Measurements from ENCODE around the gene IKBIP. TPM values are rescaled to one million over a fixed set of nuclear protein-coding genes. Genes with fewer than 3 reads are reported as not detected.
"Not testable (repeated sequence)": the region's sequence is repeated elsewhere in the genome, so short reads cannot be mapped to it uniquely, and the experiment has no call there.

Gene IKBIP
- total RNA-seq, 2 experiments from 2014 or later, result 14.5 to 16.8 TPM

DNA sequence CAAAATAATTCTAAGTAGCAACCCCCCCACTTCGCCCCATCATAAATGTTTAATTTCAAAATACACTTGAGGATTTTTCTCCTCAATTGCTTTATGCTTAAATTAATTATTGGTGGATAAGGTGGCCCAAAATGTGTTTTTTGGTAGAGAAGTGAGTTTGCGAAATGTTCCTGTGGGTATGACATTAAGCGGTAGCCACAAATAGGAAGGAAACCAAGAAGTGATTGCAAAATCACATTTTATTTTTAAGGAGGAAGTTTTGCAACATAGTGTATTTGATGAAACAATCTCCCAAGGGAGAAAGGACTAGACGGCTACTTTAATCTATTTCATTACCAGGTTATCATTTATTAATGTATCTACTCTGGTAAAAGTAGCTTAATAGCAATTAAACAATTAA lies 25.6 kb downstream of the IKBIP start:
- Mint-ChIP-seq H3K27me3 (ENCODE audit: low read depth) (no peaks in the 10 kb centered on the region), H3K36me3 (ENCODE audit: low read depth) (no peaks in the 10 kb centered on the region), H3K27ac (no peak overlapping the region), H3K9me3 (no peaks in the 10 kb centered on the region), H3K4me1 (ENCODE audit: low read depth) (no peaks in the 10 kb centered on the region), H3K4me3 (no peak overlapping the region)
- no peak for DNase-seq
- CTCF ChIA-PET, result interaction anchor here (0.7 kb wide), 1 partner anchor 12 kb away, joined by 4 read pairs; no protein-coding TSS in a partner anchor
- intact Hi-C loops (cut with micrococcal nuclease), result no loop called here

DNA sequence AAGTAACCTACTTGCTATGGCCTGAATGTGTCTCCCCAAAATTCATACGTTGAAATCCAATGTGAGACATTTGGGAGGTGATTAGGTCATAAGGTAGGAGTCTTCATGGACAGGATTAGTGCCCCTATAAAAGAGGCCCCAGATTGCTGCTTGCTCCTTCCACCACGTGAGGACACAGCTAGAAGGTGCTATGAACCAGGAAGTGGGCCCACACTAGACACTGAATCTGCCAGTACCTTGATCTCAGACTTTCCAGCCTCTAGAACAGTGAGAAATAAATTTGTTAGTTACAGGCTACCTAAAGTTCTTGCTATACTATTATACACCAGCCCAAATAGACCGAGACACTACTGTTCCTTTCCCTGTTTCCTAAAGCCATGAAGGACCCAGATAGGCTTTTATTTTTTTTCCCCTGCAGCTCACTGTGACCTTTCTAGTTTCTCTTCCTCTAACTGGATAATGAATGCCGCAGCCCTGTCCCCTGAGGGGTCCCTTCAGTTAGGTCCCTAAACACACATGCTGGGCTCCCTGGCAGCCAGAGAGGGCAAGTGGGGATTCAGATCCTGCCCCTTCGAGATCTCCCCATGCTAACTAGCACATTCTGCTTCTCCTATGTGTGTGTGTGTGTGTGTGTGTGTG lies 31.8 kb downstream of the IKBIP start:
- peaks cover 2% of the 10 kb centered on the region for H3K4me1 Mint-ChIP-seq (ENCODE audit: low read depth)
- no peak overlapping the region for H3K4me3 Mint-ChIP-seq
- no peak overlapping the region for H3K27ac Mint-ChIP-seq
- H3K9me3 Mint-ChIP-seq, result no peaks in the 10 kb centered on the region
- CTCF ChIA-PET, result no interaction called here
- no peaks in the 10 kb centered on the region for H3K36me3 Mint-ChIP-seq (ENCODE audit: low read depth)
- H3K27me3 Mint-ChIP-seq (ENCODE audit: low read depth), result no peaks in the 10 kb centered on the region
- no peak for DNase-seq
- intact Hi-C loops (cut with micrococcal nuclease), result no loop called here

DNA sequence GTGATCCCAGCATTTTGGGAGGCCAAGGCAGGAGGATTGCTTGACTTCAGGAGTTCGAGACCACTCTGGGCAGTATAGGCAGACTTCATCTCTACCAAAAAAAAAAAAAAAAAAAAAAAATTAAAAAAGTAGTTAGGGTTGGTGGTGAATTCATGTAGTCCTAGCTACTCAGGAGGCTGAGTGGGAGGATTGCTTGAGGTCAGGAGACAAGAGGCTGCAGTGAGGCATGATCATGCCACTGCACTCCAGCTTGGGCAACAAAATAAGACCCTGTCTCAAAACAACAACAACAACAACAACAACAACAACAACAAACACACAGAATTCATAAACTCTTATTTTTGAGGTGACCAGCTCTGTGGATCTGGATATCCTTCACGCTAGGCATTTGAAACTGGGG lies 34.0 kb downstream of the IKBIP start:
- CTCF ChIA-PET, result interaction anchor here (0.6 to 0.8 kb wide), 3 partner anchors 10 to 214 kb away, joined by 3 to 5 read pairs (median 4); no protein-coding TSS in a partner anchor
- H3K27ac Mint-ChIP-seq, result no peak overlapping the region
- DNase-seq, result no peak
- H3K36me3 Mint-ChIP-seq (ENCODE audit: low read depth), result no peaks in the 10 kb centered on the region
- peaks cover 7% of the 10 kb centered on the region for H3K4me1 Mint-ChIP-seq (ENCODE audit: low read depth)
- no peaks in the 10 kb centered on the region for H3K9me3 Mint-ChIP-seq
- no peak overlapping the region for H3K4me3 Mint-ChIP-seq
- H3K27me3 Mint-ChIP-seq (ENCODE audit: low read depth), result no peaks in the 10 kb centered on the region
- intact Hi-C loops (cut with micrococcal nuclease), result no loop called here

DNA sequence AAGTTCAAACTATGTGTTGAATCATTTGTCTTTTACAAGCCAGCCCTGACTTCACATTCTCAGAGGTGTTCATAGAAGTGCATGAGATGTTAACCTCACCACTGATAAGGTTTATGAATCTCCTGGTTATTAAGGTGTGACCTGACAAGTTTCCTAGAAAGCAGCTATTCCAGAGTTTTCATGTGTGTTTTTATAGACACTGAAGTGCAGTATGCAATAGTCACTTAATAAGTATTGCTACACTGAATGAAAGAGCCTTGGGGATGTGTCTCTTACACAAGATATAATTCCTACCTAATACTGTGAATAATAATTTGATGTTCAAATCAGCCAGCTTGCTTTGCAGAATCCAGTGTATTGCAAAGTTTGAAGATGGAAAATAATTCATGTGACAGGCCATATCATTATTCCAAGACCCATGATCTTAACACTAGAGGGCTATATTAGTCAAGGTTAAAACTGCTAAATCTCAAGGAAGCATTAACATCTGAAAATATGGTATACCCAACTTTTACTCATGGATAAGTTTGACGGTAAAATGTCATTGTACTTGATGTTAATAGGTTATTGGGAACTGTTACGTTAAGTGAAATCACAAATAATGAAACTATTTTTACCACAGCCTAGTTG lies 38.1 kb downstream of the IKBIP start:
- intact Hi-C loops (cut with micrococcal nuclease), result loop anchor here (2.0 kb wide), 1 partner anchor 46 kb away; no protein-coding TSS in a partner anchor
- no peak overlapping the region for H3K27ac Mint-ChIP-seq
- CTCF ChIA-PET, result interaction anchor here (0.6 to 1.7 kb wide), 6 partner anchors 10 to 391 kb away, joined by 3 to 4 read pairs (median 3); no protein-coding TSS in a partner anchor

GRCh38 chr12:98601924-98602323 lies 42.7 kb downstream of the IKBIP start:
- intact Hi-C loops (cut with micrococcal nuclease), result no loop called here
- H3K27me3 Mint-ChIP-seq (ENCODE audit: low read depth), result no peaks in the 10 kb centered on the region
- peaks cover 43% of the 10 kb centered on the region for H3K36me3 Mint-ChIP-seq (ENCODE audit: low read depth)
- H3K4me3 Mint-ChIP-seq, result no peak overlapping the region
- no peak overlapping the region for H3K27ac Mint-ChIP-seq
- H3K9me3 Mint-ChIP-seq, result no peaks in the 10 kb centered on the region
- CTCF ChIA-PET, result interaction anchor here (0.6 to 0.7 kb wide), 2 partner anchors 35 to 38 kb away, joined by 3 read pairs; no protein-coding TSS in a partner anchor
- peaks cover 3% of the 10 kb centered on the region for H3K4me1 Mint-ChIP-seq (ENCODE audit: low read depth)
- no peak for DNase-seq

More for the DNA sequence above, 38.1 kb downstream of the IKBIP start:
- peaks cover 17% of the 10 kb centered on the region for H3K36me3 Mint-ChIP-seq (ENCODE audit: low read depth)
- DNase-seq, result no peak
- H3K4me1 Mint-ChIP-seq (ENCODE audit: low read depth), result peaks cover 6% of the 10 kb centered on the region
- no peaks in the 10 kb centered on the region for H3K9me3 Mint-ChIP-seq
- H3K27me3 Mint-ChIP-seq (ENCODE audit: low read depth), result no peaks in the 10 kb centered on the region
- H3K4me3 Mint-ChIP-seq, result no peak overlapping the region

GRCh38 chr12:98597313-98597712 lies 47.3 kb downstream of the IKBIP start:
- Mint-ChIP-seq H3K36me3 (ENCODE audit: low read depth) (peaks cover 55% of the 10 kb centered on the region), H3K4me1 (ENCODE audit: low read depth) (peaks cover 22% of the 10 kb centered on the region), H3K27ac (peak overlapping the region; percentile 59)
- DNase-seq; intact Hi-C loops (cut with micrococcal nuclease); H3K9me3 Mint-ChIP-seq; H3K4me3 Mint-ChIP-seq; H3K27me3 Mint-ChIP-seq (ENCODE audit: low read depth): not testable (repeated sequence)
- CTCF ChIA-PET, result interaction anchor here (0.6 to 4.7 kb wide), 3 partner anchors 28 to 128 kb away, joined by 3 to 27 read pairs (median 4); no protein-coding TSS in a partner anchor

GRCh38 chr12:98595243-98595988 lies 49.2 kb downstream of the IKBIP start:
- peak overlapping the region; percentile 96 for H3K27ac Mint-ChIP-seq
- peak; percentile 52 for DNase-seq
- H3K9me3 Mint-ChIP-seq, result no peaks in the 10 kb centered on the region
- peaks cover 22% of the 10 kb centered on the region for H3K4me1 Mint-ChIP-seq (ENCODE audit: low read depth)
- CTCF ChIA-PET, result interaction anchor here (1.1 to 4.7 kb wide), 2 partner anchors 29 to 49 kb away, joined by 4 to 27 read pairs; no protein-coding TSS in a partner anchor
- peak overlapping the region; percentile 93 for H3K4me3 Mint-ChIP-seq
- H3K36me3 Mint-ChIP-seq (ENCODE audit: low read depth), result peaks cover 48% of the 10 kb centered on the region
- H3K27me3 Mint-ChIP-seq (ENCODE audit: low read depth), result no peaks in the 10 kb centered on the region
- intact Hi-C loops (cut with micrococcal nuclease), result no loop called here

DNA sequence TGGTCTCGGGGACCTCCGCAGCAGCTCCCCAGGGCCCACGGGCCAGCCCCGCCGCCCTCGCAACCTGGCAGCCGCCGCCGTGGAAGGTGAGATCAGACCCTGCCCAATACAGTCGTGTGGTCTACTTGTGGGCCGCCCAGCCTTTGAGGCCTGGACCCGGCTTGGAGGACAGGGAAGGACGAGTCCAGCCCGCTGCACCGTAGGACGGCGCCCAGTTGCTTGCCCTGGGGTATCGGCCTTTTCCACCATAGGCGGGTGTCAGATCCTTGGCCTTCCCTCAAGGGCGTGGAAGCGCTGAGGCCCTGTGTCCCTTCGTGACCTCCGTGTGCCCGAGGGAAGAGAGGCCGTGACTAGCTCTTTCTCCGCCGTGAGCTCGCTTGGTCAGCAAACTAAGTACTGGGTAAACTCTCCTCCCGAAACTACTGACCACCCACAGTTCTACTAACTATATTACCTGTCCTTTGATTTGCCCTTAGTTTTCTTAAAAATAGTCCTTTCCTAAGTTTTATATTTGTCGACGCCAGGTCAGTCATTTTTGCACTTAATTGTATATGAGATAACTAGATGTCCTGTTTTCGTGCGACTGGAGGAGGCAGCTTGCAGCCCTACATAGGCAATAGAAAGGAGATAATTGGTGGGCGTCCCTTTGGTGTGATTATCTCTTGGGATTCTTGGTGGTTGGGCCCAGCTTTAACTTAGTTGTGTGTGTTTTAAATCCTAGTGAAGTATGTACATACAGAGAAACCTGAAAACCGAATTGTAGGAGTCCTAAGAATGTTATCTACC lies 50.3 kb downstream of the IKBIP start:
- peak overlapping the region; percentile 93 for H3K4me3 Mint-ChIP-seq
- H3K9me3 Mint-ChIP-seq, result no peaks in the 10 kb centered on the region
- H3K4me1 Mint-ChIP-seq (ENCODE audit: low read depth), result peaks cover 22% of the 10 kb centered on the region
- peak overlapping the region; percentile 96 for H3K27ac Mint-ChIP-seq
- no peak for DNase-seq
- no peaks in the 10 kb centered on the region for H3K27me3 Mint-ChIP-seq (ENCODE audit: low read depth)
- H3K36me3 Mint-ChIP-seq (ENCODE audit: low read depth), result peaks cover 42% of the 10 kb centered on the region
- intact Hi-C loops (cut with micrococcal nuclease), result loop anchor here (5.0 kb wide), 2 partner anchors 62 to 148 kb away; no protein-coding TSS in a partner anchor
- CTCF ChIA-PET, result interaction anchor here (0.6 to 4.7 kb wide), 3 partner anchors 27 to 162 kb away, joined by 4 to 27 read pairs (median 11); no protein-coding TSS in a partner anchor

DNA sequence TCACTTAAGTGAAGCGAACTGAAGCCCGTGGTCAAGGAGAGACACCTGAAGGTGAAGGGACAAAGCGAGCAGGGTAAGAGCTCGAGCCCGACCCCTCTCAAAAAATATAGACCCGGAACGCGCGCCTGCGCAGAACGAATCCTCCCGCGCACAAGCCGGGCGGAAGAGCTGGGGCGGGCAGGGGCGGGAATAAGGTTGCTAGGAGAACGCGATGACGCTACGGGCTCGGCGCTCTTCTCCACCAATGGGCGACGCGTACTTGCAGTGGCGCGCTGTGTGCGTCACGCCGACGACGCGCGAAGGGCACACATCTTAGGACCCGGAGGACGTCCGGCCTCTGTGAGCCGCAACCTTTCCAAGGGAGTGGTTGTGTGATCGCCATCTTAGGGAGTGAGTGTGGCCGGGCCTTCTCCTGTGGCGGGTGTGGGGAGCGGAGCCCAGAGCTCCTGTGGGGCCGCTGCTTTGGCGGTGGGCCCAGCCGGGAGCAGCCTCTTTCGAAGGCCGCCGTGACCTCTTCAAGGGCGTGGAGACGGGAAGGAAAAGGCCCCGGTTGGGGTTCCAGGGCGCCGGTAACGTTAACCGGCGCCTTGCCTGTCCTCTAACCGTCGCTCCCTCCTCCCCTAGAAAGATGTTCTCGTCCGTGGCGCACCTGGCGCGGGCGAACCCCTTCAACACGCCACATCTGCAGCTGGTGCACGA lies 51.1 kb downstream of the IKBIP start, which contains the start of gene SLC25A3:
Gene SLC25A3 (plus strand): TSS at position 336 of the 699 bp plus-strand sequence. CDS start 293 bp downstream, at position 629.
- Mint-ChIP-seq H3K9me3 (no peaks in the 10 kb centered on the region), H3K36me3 (ENCODE audit: low read depth) (peaks cover 37% of the 10 kb centered on the region), H3K27me3 (ENCODE audit: low read depth) (no peaks in the 10 kb centered on the region), H3K4me1 (ENCODE audit: low read depth) (peaks cover 22% of the 10 kb centered on the region), H3K27ac (peak within 1 kb of the TSS; percentile 96), H3K4me3 (peak within 1 kb of the TSS; percentile 93)
- DNase-seq, result peak; percentile 94
- CTCF ChIA-PET, result interaction anchor here (0.8 to 4.7 kb wide), 6 partner anchors 27 to 61 kb away, joined by 3 to 27 read pairs (median 4); partner anchors contain the start of gene IKBIP
- intact Hi-C loops (cut with micrococcal nuclease), result loop anchor here (1.0 to 5.0 kb wide), 12 partner anchors 26 to 1687 kb away; partner anchors contain the start of genes ACTR6, APAF1, DEPDC4 and SCYL2

- H3K27me3 Mint-ChIP-seq (ENCODE audit: low read depth), result no peaks in the 10 kb centered on the region
- no peaks in the 10 kb centered on the region for H3K9me3 Mint-ChIP-seq
- H3K36me3 Mint-ChIP-seq (ENCODE audit: low read depth), result peaks cover 32% of the 10 kb centered on the region
- H3K27ac Mint-ChIP-seq, result peak overlapping the region; percentile 96
- peak overlapping the region; percentile 93 for H3K4me3 Mint-ChIP-seq
- CTCF ChIA-PET, result interaction anchor here (0.7 to 1.5 kb wide), 7 partner anchors 23 to 61 kb away, joined by 3 to 4 read pairs (median 3); partner anchors contain the start of gene IKBIP
- peak; percentile 20 for DNase-seq
- H3K4me1 Mint-ChIP-seq (ENCODE audit: low read depth), result peaks cover 22% of the 10 kb centered on the region
- intact Hi-C loops (cut with micrococcal nuclease), result loop anchor here (1.0 to 5.0 kb wide), 12 partner anchors 26 to 1687 kb away; partner anchors contain the start of genes ACTR6, APAF1, DEPDC4 and SCYL2
Observed at GRCh38 chr12:98592825-98593322, 51.7 kb downstream of the IKBIP start.

Data from activated naive CD4-positive, alpha-beta T cell treated with anti-CD3 and anti-CD28 coated beads for 36 hours (primary cell).